ENCODE results near the gene PBX3. TPM values are rescaled to one million over a fixed set of nuclear protein-coding genes. Genes with fewer than 3 reads are reported as not detected.

The PBX3 gene
- total and polyA plus RNA-seq, 4 donors: 7.3 to 18.9 (median 11.1) TPM

DNA sequence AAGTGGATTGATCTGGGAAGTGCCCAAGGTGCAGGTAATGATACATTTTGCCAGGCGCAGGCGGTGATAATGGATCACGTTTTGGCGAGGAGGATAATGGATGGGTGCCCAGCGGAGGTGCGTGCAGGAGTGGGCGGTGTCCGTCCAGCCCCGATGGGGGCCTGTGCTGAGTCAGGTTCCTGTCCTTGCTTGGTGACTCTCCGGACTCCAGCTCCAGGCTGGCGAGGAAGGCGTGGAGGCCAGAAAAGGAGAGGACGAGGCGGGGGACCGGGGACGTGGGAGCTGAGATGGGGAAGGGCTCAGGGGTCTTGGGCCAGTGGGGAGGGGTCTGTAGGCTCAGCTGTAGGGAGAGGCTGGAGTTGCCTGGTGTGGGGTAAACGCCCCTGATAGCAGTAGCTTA, 268.3 kb downstream of the PBX3 start:
- Histone ChIP-seq H3K36me3 (ENCODE audit: control insufficient read depth in 4 of 4, insufficient read depth in 3 of 4, low read depth in 1 of 4, low read length in 3 of 4) (no peaks in the 10 kb centered on the region), H3K27ac (ENCODE audit: low read depth in 1 of 2, low read length in 2 of 2) (no peak overlapping the region), H3K27me3 (ENCODE audit: control insufficient read depth in 4 of 4, insufficient read depth in 4 of 4, low read length in 3 of 4) (no peaks in the 10 kb centered on the region), H3K9ac (ENCODE audit: low read depth in 1 of 2, low read length in 2 of 2) (no peak overlapping the region), H3K4me3 (ENCODE audit: low read depth in 1 of 3, low read length in 3 of 3) (no peak overlapping the region), H3K9me3 (ENCODE audit: control insufficient read depth in 4 of 4, low read length in 3 of 4) (no peaks in the 10 kb centered on the region), H3K4me1 (ENCODE audit: control insufficient read depth in 4 of 4, insufficient read depth in 4 of 4, low read length in 3 of 4) (no peaks in the 10 kb centered on the region)
- DNase-seq (ENCODE audit: low spot score): no peak
- TF ChIP-seq EGR1 (IDR thresholded peaks at IDR 0.05; ENCODE audit: low read depth in 2 of 2): no peak
- TF ChIP-seq GABPA (IDR thresholded peaks at IDR 0.05 in 1 of 2, conservative IDR thresholded peaks at IDR 0.05 in 1 of 2): no peak
- TF ChIP-seq, protein P1, sequence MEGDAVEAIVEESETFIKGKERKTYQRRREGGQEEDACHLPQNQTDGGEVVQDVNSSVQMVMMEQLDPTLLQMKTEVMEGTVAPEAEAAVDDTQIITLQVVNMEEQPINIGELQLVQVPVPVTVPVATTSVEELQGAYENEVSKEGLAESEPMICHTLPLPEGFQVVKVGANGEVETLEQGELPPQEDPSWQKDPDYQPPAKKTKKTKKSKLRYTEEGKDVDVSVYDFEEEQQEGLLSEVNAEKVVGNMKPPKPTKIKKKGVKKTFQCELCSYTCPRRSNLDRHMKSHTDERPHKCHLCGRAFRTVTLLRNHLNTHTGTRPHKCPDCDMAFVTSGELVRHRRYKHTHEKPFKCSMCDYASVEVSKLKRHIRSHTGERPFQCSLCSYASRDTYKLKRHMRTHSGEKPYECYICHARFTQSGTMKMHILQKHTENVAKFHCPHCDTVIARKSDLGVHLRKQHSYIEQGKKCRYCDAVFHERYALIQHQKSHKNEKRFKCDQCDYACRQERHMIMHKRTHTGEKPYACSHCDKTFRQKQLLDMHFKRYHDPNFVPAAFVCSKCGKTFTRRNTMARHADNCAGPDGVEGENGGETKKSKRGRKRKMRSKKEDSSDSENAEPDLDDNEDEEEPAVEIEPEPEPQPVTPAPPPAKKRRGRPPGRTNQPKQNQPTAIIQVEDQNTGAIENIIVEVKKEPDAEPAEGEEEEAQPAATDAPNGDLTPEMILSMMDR (IDR thresholded peaks at IDR 0.05; ENCODE audit: low read depth, low read length, missing input control): no peak
- no peak for TF ChIP-seq RAD21 (IDR thresholded peaks at IDR 0.05)
- TF ChIP-seq, protein P2, sequence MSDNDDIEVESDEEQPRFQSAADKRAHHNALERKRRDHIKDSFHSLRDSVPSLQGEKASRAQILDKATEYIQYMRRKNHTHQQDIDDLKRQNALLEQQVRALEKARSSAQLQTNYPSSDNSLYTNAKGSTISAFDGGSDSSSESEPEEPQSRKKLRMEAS (IDR thresholded peaks at IDR 0.05): no peak
- no peak for TF ChIP-seq TAF1 (conservative IDR thresholded peaks at IDR 0.05)
- no peak for TF ChIP-seq SP1 (IDR thresholded peaks at IDR 0.05)
- TF ChIP-seq, protein P3, sequence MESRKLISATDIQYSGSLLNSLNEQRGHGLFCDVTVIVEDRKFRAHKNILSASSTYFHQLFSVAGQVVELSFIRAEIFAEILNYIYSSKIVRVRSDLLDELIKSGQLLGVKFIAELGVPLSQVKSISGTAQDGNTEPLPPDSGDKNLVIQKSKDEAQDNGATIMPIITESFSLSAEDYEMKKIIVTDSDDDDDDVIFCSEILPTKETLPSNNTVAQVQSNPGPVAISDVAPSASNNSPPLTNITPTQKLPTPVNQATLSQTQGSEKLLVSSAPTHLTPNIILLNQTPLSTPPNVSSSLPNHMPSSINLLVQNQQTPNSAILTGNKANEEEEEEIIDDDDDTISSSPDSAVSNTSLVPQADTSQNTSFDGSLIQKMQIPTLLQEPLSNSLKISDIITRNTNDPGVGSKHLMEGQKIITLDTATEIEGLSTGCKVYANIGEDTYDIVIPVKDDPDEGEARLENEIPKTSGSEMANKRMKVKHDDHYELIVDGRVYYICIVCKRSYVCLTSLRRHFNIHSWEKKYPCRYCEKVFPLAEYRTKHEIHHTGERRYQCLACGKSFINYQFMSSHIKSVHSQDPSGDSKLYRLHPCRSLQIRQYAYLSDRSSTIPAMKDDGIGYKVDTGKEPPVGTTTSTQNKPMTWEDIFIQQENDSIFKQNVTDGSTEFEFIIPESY (IDR thresholded peaks at IDR 0.05): no peak
- TF ChIP-seq, protein P4, sequence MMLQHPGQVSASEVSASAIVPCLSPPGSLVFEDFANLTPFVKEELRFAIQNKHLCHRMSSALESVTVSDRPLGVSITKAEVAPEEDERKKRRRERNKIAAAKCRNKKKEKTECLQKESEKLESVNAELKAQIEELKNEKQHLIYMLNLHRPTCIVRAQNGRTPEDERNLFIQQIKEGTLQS (IDR thresholded peaks at IDR 0.05): no peak
- no peak for TF ChIP-seq RXRA (IDR thresholded peaks at IDR 0.05)
- no peak for TF ChIP-seq FOXA1 (IDR thresholded peaks at IDR 0.05)
- no peak for TF ChIP-seq JUND (IDR thresholded peaks at IDR 0.05)
- no peak for TF ChIP-seq YY1 (IDR thresholded peaks at IDR 0.05)
- no peak for TF ChIP-seq HNF4A (conservative IDR thresholded peaks at IDR 0.05)
- TF ChIP-seq, protein P5, sequence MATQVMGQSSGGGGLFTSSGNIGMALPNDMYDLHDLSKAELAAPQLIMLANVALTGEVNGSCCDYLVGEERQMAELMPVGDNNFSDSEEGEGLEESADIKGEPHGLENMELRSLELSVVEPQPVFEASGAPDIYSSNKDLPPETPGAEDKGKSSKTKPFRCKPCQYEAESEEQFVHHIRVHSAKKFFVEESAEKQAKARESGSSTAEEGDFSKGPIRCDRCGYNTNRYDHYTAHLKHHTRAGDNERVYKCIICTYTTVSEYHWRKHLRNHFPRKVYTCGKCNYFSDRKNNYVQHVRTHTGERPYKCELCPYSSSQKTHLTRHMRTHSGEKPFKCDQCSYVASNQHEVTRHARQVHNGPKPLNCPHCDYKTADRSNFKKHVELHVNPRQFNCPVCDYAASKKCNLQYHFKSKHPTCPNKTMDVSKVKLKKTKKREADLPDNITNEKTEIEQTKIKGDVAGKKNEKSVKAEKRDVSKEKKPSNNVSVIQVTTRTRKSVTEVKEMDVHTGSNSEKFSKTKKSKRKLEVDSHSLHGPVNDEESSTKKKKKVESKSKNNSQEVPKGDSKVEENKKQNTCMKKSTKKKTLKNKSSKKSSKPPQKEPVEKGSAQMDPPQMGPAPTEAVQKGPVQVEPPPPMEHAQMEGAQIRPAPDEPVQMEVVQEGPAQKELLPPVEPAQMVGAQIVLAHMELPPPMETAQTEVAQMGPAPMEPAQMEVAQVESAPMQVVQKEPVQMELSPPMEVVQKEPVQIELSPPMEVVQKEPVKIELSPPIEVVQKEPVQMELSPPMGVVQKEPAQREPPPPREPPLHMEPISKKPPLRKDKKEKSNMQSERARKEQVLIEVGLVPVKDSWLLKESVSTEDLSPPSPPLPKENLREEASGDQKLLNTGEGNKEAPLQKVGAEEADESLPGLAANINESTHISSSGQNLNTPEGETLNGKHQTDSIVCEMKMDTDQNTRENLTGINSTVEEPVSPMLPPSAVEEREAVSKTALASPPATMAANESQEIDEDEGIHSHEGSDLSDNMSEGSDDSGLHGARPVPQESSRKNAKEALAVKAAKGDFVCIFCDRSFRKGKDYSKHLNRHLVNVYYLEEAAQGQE (IDR thresholded peaks at IDR 0.05): no peak
- TF ChIP-seq NR2F2 (IDR thresholded peaks at IDR 0.05): no peak
- TF ChIP-seq FOXA2 (IDR thresholded peaks at IDR 0.05): no peak
- WGBS: 95% methylated on average over 17 of the region's 17 CpGs
